HG02852 (cell line): ENCODE results near the gene SLC9A9.
A peak's percentile ranks its signal among the peaks of the same experiment; 100 is the strongest.

Experiments used
- ATAC-seq: cut with Tn5 transposase; IDR thresholded peaks from one replicate; pipeline ENCODE4 v1.9.1; 2021; ENCODE audit warnings: mild to moderate bottlenecking, moderate library complexity; ENCODE audit not compliant: unreplicated experiment

The SLC9A9 gene

DNA sequence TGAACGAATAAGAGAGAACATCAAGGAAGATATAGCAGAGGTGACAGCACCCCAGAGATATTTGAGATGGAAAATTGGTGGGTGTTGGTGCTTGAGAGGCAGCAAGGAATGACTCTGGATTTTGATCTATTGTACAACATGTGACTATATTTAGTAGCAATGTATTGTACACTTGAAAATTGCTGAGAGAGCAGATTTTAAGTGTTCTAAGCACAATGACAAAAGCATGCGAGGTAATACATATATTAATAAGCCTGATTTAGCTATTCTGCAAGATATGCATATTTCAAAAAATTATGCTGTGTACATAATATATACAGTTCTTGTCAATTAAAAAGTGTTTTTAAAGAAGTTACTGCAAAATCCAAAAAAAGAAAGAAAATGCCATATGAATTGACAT is 194.3 kb downstream of the SLC9A9 start:
- no peak for ATAC-seq

- no peak for ATAC-seq
These were observed 194.8 kb downstream of the SLC9A9 start for GRCh38 chr3:143653493-143653892.

GRCh38 chr3:143652118-143652517 is 196.2 kb downstream of the SLC9A9 start:
- ATAC-seq: no peak

GRCh38 chr3:143650827-143651226 is 197.4 kb downstream of the SLC9A9 start:
- ATAC-seq: no peak

DNA sequence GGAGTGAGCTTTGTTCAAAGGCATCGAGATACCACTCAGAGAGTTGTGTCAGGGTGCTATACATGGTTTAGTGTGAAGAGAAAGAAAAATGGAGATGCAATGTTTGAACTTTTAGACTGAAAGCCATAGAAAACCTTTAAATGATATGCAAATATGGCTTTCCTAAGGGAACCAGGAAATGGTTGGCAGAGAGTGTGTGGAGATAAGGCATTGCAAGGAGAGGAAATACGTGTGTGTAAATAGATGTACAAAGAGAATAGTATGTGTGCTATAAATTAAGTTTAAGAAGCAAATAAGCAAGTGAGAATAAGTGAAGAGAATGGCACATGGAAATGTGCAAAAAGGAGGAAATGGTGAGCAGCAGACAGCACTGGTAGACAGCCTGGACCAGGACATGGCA is 198.1 kb downstream of the SLC9A9 start:
- no peak for ATAC-seq

DNA sequence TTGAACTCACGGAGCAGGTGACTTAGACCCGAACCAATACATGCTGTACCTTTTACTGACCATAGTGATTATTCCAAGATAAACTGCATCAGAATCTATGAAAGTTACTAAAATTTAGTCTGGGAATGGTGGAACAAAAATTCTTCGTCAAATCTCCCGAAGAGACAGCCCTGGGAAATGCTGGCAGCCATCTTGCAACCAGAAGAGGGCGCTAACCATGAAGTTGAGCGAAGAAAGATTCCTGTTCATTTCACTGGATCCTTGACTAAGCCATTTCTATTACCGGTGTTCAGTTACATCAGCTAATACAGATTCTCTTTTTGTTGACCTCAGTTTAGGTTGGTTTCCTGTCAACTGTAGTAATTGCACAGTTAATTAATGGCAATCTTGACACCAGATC is 199.6 kb downstream of the SLC9A9 start:
- no peak for ATAC-seq

- ATAC-seq: no peak
These were observed 200.1 kb downstream of the SLC9A9 start for GRCh38 chr3:143648218-143648617.

GRCh38 chr3:143644370-143645089 is 203.7 kb downstream of the SLC9A9 start:
- peak; percentile 51 for ATAC-seq

DNA sequence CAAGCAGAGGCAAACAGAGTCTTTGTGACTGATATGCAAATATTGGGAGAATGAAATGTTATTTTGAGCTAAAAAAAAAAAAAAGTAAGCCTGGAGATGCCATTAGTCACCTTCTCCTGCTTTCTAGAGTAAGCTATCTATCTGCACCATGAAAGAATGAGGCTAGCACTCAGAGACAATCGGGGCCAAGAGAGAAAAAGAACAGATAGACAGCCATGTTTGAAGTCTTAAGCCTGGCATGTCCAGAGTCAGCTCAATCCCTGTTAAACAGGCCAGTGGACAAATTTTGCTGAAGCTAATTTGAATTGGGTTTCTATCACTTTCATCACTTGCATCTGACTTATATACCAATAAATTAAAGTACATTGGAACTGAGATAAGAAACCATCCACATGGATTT is 204.4 kb downstream of the SLC9A9 start:
- no peak for ATAC-seq

- ATAC-seq: no peak
These were observed 207.5 kb downstream of the SLC9A9 start for GRCh38 chr3:143640774-143641173.

GRCh38 chr3:143637133-143637532 is 211.1 kb downstream of the SLC9A9 start:
- no peak for ATAC-seq

- no peak for ATAC-seq
These were observed 213.3 kb downstream of the SLC9A9 start for GRCh38 chr3:143634991-143635390.

GRCh38 chr3:143634427-143634826 is 213.8 kb downstream of the SLC9A9 start:
- no peak for ATAC-seq

- ATAC-seq: no peak
These were observed 214.5 kb downstream of the SLC9A9 start for GRCh38 chr3:143633816-143634215.

- ATAC-seq: no peak
These were observed 218.5 kb downstream of the SLC9A9 start for GRCh38 chr3:143629726-143630125.

- ATAC-seq: no peak
These were observed 219.3 kb downstream of the SLC9A9 start for GRCh38 chr3:143628971-143629370.

- no peak for ATAC-seq
These were observed 220.9 kb downstream of the SLC9A9 start for GRCh38 chr3:143627336-143627735.

DNA sequence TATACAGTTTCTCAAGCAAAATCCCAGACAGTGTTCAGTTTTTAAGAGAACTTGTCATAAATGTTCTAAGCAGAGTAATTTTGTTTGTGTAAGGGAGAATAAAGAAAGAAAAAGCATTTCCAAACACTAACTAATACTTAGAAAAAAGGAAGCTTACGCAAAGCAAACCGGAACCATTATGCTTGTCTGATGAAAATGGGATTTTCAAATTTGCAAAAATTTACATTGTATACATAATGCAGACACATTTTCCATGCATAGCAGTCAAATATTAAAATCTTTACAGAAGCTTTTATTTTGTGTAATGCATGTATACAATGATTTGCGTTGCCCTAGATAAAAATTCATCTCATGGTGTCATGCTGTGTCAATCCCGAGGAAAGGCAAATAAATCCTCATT is 229.0 kb downstream of the SLC9A9 start:
- ATAC-seq: no peak

- no peak for ATAC-seq
These were observed 231.2 kb downstream of the SLC9A9 start for GRCh38 chr3:143617050-143617449.

DNA sequence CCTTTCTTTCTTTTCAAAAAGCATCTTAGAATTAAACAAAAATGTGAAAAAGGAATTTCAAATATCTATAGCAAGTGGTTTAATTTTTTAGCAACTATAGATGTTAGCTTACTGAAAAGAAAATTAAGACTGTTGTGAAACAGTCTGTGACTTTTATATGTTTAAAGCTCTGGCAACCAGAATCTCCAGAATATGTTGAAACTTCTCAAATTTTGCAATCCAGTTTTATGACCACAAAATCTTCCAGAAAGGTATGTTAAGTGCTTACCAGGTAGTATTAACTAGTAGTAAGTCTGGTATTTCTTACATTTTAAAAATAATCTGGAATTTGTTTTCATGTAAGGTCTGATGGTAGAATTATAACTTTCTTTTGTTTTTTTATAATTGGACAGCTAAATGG is 235.0 kb downstream of the SLC9A9 start:
- ATAC-seq: no peak

- ATAC-seq: no peak
These were observed 235.7 kb downstream of the SLC9A9 start for GRCh38 chr3:143612541-143612940.

GRCh38 chr3:143608966-143609365 is 239.3 kb downstream of the SLC9A9 start:
- ATAC-seq: no peak
